ENCODE measurements around the gene EMC10. TPM values are rescaled to one million over a fixed set of nuclear protein-coding genes. Genes with fewer than 3 reads are reported as not detected.

The EMC10 gene
- total RNA-seq, 1 experiment from 2014 or later: 109 TPM

GRCh38 chr19:50489461-50490011 is 13.2 kb downstream of the EMC10 start:
- Mint-ChIP-seq H3K27me3 (ENCODE audit: low read depth) (peaks cover 92% of the 10 kb centered on the region), H3K36me3 (ENCODE audit: insufficient read depth in 1 of 3, low read depth in 3 of 3) (peaks cover 25 to 32% (median 26%) of the 10 kb centered on the region in 3 experiments), H3K4me1 (peaks cover 29 to 42% of the 10 kb centered on the region in 2 experiments), H3K4me3 (peak overlapping the region in 1 of 2 experiments; percentile 55; a peak in 2 of 5 replicates), H3K9me3 (peaks cover 31 to 43% of the 10 kb centered on the region in 2 experiments), H3K27ac (no peak overlapping the region)
- no peak overlapping the region for H2BK15ac ChIP-seq (ENCODE audit: low read depth, low read length)
- no peak overlapping the region for H4K5ac ChIP-seq (ENCODE audit: insufficient read length, low read depth, low read length)
- no peak overlapping the region for H3T11ph ChIP-seq (ENCODE audit: low read length)
- H2BK12ac ChIP-seq (ENCODE audit: insufficient read length, low read depth, low read length): no peak overlapping the region
- no peak overlapping the region for H3K27ac ChIP-seq (ENCODE audit: insufficient read length, low read depth, low read length)
- WGBS (ENCODE audit: extremely low coverage, insufficient read length, low lambda C conversion rate): no CpG with 5 or more reads among the region's 24 CpGs
- peaks cover 8% of the 10 kb centered on the region for H3K9me3 ChIP-seq (ENCODE audit: control insufficient read depth, low read depth, low read length)
- H3K79me2 ChIP-seq (ENCODE audit: insufficient read depth, low read length): no peaks in the 10 kb centered on the region
- H3K4ac ChIP-seq (ENCODE audit: low read depth, low read length): no peak overlapping the region
- H3K79me1 ChIP-seq (ENCODE audit: insufficient read depth, low read depth, low read length, poor library complexity, severe bottlenecking): no peaks in the 10 kb centered on the region
- H4K8ac ChIP-seq (replicated peaks; ENCODE audit: insufficient read length, low read depth, low read length): no peak overlapping the region
- peak; percentile 59 for DNase-seq
- peaks cover 5% of the 10 kb centered on the region for H3K23me2 ChIP-seq (ENCODE audit: insufficient read length, low read depth, low read length, poor library complexity, severe bottlenecking)
- peak overlapping the region; percentile 51; the same call in 1 of the 2 replicates for H3K14ac ChIP-seq (ENCODE audit: insufficient read depth, low read length)
- no peak overlapping the region for H2AK5ac ChIP-seq (ENCODE audit: insufficient read length, low read length)
- no peak overlapping the region for H3K56ac ChIP-seq (ENCODE audit: insufficient read length, low read depth, low read length)
- H3K27me3 ChIP-seq (ENCODE audit: insufficient read depth, low read length): peaks cover 7% of the 10 kb centered on the region; the same call in 1 of the 2 replicates
- peak overlapping the region; percentile 35 for H3K18ac ChIP-seq (ENCODE audit: insufficient read length, low read depth, low read length)
- H3K23ac ChIP-seq (ENCODE audit: insufficient read length, low read depth, low read length): no peak overlapping the region
- peaks cover 4% of the 10 kb centered on the region; the same call in 1 of the 2 replicates for H3K4me1 ChIP-seq (ENCODE audit: insufficient read depth, low read length)
- no peak overlapping the region for H2BK20ac ChIP-seq (ENCODE audit: low read depth, low read length, poor library complexity, severe bottlenecking)
- H3K9ac ChIP-seq (ENCODE audit: extremely low read depth, insufficient read length, low read length): no peak overlapping the region
- TF ChIP-seq, protein P1, sequence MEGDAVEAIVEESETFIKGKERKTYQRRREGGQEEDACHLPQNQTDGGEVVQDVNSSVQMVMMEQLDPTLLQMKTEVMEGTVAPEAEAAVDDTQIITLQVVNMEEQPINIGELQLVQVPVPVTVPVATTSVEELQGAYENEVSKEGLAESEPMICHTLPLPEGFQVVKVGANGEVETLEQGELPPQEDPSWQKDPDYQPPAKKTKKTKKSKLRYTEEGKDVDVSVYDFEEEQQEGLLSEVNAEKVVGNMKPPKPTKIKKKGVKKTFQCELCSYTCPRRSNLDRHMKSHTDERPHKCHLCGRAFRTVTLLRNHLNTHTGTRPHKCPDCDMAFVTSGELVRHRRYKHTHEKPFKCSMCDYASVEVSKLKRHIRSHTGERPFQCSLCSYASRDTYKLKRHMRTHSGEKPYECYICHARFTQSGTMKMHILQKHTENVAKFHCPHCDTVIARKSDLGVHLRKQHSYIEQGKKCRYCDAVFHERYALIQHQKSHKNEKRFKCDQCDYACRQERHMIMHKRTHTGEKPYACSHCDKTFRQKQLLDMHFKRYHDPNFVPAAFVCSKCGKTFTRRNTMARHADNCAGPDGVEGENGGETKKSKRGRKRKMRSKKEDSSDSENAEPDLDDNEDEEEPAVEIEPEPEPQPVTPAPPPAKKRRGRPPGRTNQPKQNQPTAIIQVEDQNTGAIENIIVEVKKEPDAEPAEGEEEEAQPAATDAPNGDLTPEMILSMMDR (conservative IDR thresholded peaks at IDR 0.05): no peak
- H4K20me1 ChIP-seq (ENCODE audit: control insufficient read depth, insufficient read depth, insufficient read length): no peaks in the 10 kb centered on the region
- no peak overlapping the region for H2BK120ac ChIP-seq (ENCODE audit: low read depth, low read length, poor library complexity, severe bottlenecking)
- H2AFZ ChIP-seq (ENCODE audit: low read length): no peak overlapping the region
- no peak overlapping the region for H4K91ac ChIP-seq (ENCODE audit: insufficient read length, low read depth, low read length)
- H3K4me2 ChIP-seq (ENCODE audit: insufficient read depth, insufficient read length, low read length): peak overlapping the region; percentile 42
- H2BK5ac ChIP-seq (ENCODE audit: insufficient read length, low read length): no peak overlapping the region
